Measurements from ENCODE around the gene LTBP3. TPM values are rescaled to one million over a fixed set of nuclear protein-coding genes. Genes with fewer than 3 reads are reported as not detected.

Gene LTBP3
- total RNA-seq, 1 experiment from 2014 or later: 248 TPM

GRCh38 chr11:65590240-65590738 is 32.1 kb upstream of the LTBP3 start:
- Histone ChIP-seq H3K9ac (ENCODE audit: low read length) (no peak overlapping the region), H2AFZ (ENCODE audit: low read depth, low read length, poor library complexity, severe bottlenecking) (no peak overlapping the region), H3K9me2 (ENCODE audit: insufficient read depth) (no peaks in the 10 kb centered on the region), H3K79me2 (ENCODE audit: insufficient read depth, low read length) (no peaks in the 10 kb centered on the region), H3K4me2 (ENCODE audit: low read length) (no peak overlapping the region), H3K4me3 (replicated peaks in 1 of 2; ENCODE audit: low read depth in 1 of 2, low read length in 2 of 2) (no peak overlapping the region), H3K27ac (ENCODE audit: low read depth, low read length) (no peak overlapping the region), H3K9me3 (ENCODE audit: control insufficient read depth in 1 of 2, insufficient read depth in 1 of 2, low read depth in 1 of 2, low read length in 2 of 2) (no peaks in the 10 kb centered on the region), H3K4me1 (ENCODE audit: control insufficient read depth in 1 of 2, insufficient read depth in 2 of 2, low read length in 2 of 2) (peaks cover 17 to 35% of the 10 kb centered on the region in 2 experiments), H3K36me3 (ENCODE audit: control insufficient read depth in 1 of 2, insufficient read depth in 2 of 2, low read length in 2 of 2) (no peaks in the 10 kb centered on the region; a peak in 1 of 4 replicates), H4K20me1 (ENCODE audit: insufficient read depth) (no peaks in the 10 kb centered on the region), H3K27me3 (ENCODE audit: insufficient read depth, low read length) (no peaks in the 10 kb centered on the region)
- no peak for ATAC-seq
- intact Hi-C loops (cut with micrococcal nuclease): no loop called here
- ChIA-PET POLR2A (no interaction called here), RAD21 (ENCODE audit: low non-redundant PET in 1 of 2, low total read pairs in 2 of 2, uncharacterized antibody in 2 of 2, unreplicated experiment in 2 of 2) (no interaction called here), CTCF (interaction anchor here (1.0 kb wide), 1 partner anchor 17 kb away, joined by 3 read pairs; the partner anchor contains the start of gene FAM89B)
- DNase-seq (ENCODE audit: low read depth, low spot score): no peak
- TF ChIP-seq TCF7L2 (IDR thresholded peaks at IDR 0.05; ENCODE audit: borderline replicate concordance, extremely low read depth, insufficient read depth, insufficient read length) (no peak), POLR2A (IDR thresholded peaks at IDR 0.05; ENCODE audit: borderline replicate concordance, extremely low read depth, insufficient read depth, insufficient read length) (no peak)
- BruUV-seq (replicated peaks): no TSS peak

DNA sequence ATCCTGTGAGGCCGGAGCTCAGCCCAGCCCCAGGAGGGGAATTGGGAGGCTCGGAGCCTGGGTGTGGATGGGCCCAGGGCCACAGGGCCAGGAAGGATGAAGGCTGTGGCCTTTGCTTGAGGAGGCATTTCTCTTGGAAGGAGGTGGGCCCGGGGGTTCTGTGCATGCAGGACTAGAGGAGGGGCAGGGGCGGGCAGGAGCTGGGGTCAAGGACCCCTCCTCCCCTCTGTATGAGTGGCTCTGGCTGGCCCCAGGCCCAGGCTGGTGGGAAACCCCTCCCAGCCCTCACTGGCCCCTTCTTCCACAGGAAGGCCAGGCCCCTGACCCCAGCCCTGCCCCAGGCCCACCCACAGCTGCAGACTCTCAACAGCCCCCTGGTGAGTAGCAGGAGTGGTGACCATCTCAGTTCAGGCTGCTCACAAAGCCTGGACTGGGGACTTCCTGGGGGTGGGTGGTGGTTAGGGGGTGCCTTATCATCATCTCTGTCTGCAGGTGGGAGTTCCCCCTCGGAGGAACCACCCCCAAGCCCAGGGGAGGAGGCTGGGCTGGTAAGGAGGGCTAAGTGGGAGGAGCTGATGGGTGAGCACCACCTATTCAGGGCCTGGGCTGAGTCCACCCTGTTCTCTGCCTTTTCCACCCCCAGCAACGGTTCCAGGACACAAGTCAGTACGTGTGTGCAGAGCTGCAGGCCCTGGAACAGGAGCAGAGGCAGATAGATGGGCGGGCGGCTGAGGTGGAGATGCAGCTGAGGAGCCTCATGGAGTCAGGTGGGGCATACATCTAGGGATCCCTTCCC is 31.5 kb upstream of the LTBP3 start:
- H3K4me1 ChIP-seq (ENCODE audit: control insufficient read depth in 1 of 2, insufficient read depth in 2 of 2, low read length in 2 of 2): peaks cover 14 to 29% of the 10 kb centered on the region in 2 experiments
- POLR2A ChIA-PET: no interaction called here
- H3K9me3 ChIP-seq (ENCODE audit: control insufficient read depth in 1 of 2, insufficient read depth in 1 of 2, low read depth in 1 of 2, low read length in 2 of 2): no peaks in the 10 kb centered on the region
- H3K9me2 ChIP-seq (ENCODE audit: insufficient read depth): no peaks in the 10 kb centered on the region
- no peak for TF ChIP-seq TCF7L2 (IDR thresholded peaks at IDR 0.05; ENCODE audit: borderline replicate concordance, extremely low read depth, insufficient read depth, insufficient read length)
- H3K27ac ChIP-seq (ENCODE audit: low read depth, low read length): no peak overlapping the region
- H3K4me3 ChIP-seq (replicated peaks in 1 of 2; ENCODE audit: low read depth in 1 of 2, low read length in 2 of 2): no peak overlapping the region
- H2AFZ ChIP-seq (ENCODE audit: low read depth, low read length, poor library complexity, severe bottlenecking): no peak overlapping the region
- H3K4me2 ChIP-seq (ENCODE audit: low read length): no peak overlapping the region
- no peaks in the 10 kb centered on the region for H3K79me2 ChIP-seq (ENCODE audit: insufficient read depth, low read length)
- DNase-seq (ENCODE audit: low read depth, low spot score): no peak
- H4K20me1 ChIP-seq (ENCODE audit: insufficient read depth): no peaks in the 10 kb centered on the region
- CTCF ChIA-PET: no interaction called here
- RAD21 ChIA-PET (ENCODE audit: low non-redundant PET in 1 of 2, low total read pairs in 2 of 2, uncharacterized antibody in 2 of 2, unreplicated experiment in 2 of 2): no interaction called here
- no peaks in the 10 kb centered on the region; a peak in 1 of 4 replicates for H3K36me3 ChIP-seq (ENCODE audit: control insufficient read depth in 1 of 2, insufficient read depth in 2 of 2, low read length in 2 of 2)
- no peaks in the 10 kb centered on the region for H3K27me3 ChIP-seq (ENCODE audit: insufficient read depth, low read length)
- no peak for ATAC-seq
- no peak overlapping the region for H3K9ac ChIP-seq (ENCODE audit: low read length)
- no TSS peak for BruUV-seq (replicated peaks)
- intact Hi-C loops (cut with micrococcal nuclease): no loop called here

All from HCT116 (cell line).